Body of pancreas (tissue), 4 donors: ENCODE measurements around the gene TSPAN18. TPM values are rescaled to one million over a fixed set of nuclear protein-coding genes. Genes with fewer than 3 reads are reported as not detected.

Experiments
- ATAC-seq: fragments of 150-250 bp; one replicate; pipeline ENCODE4 v1.9.1; 2016
- DNase-seq, 4 donors: peaks; one replicate each; pipeline ENCODE4 v3.0.0-alpha.2; 2019
- H3K27ac ChIP-seq, 4 donors: fragments of 200-600 bp; sonication (generic); 1 replicate in 3 of 4; 2 replicates in 1 of 4; pipeline versions ENCODE4 v1.5.1 to v1.6.1; 2016 to 2019; ENCODE audit warnings: mild to moderate bottlenecking in 1 of 4, mixed read lengths in 1 of 4, moderate library complexity in 1 of 4
- H3K27me3 ChIP-seq, 2 donors: fragments of 200-600 bp; sonication (generic); one replicate each; pipeline ENCODE4 v1.6.0; 2016; ENCODE audit warnings: mild to moderate bottlenecking in 1 of 2
- H3K36me3 ChIP-seq, 2 donors: fragments of 200-600 bp; sonication (generic); replicated peaks in 1 of 2; 2 replicates each; pipeline ENCODE4 v1.5.1; 2016; ENCODE audit warnings: low read depth in 2 of 2; ENCODE audit not compliant: insufficient read depth in 1 of 2
- H3K4me1 ChIP-seq: fragments of 200-600 bp; sonication (generic); one replicate; pipeline ENCODE4 v1.6.0; 2016
- H3K4me3 ChIP-seq, 2 donors: fragments of 200-600 bp; sonication (generic); 1 replicate in 1 of 2; 2 replicates in 1 of 2; pipeline ENCODE4 v1.5.1; 2016 to 2019
- H3K9me3 ChIP-seq, 3 donors: fragments of 200-600 bp; sonication (generic); 1 replicate in 2 of 3; 2 replicates in 1 of 3; pipeline ENCODE4 v1.5.1; 2016
- CTCF ChIP-seq, 7 experiments: fragments of 450-650 bp in 4 of 7; fragments of 200-600 bp in 3 of 7; sonication (generic) in 3 of 7; IDR thresholded peaks; one replicate each; pipeline ENCODE4 v1.5.1; 2016 to 2019; ENCODE audit warnings: antibody characterized with exemption in 7 of 7
- POLR2A ChIP-seq, 3 donors: fragments of 450-650 bp; IDR thresholded peaks; one replicate each; pipeline ENCODE4 v1.6.1; 2016; ENCODE audit warnings: antibody characterized with exemption in 3 of 3, mild to moderate bottlenecking in 2 of 3
- WGBS, 2 donors: methylation state at CpG; one replicate each; pipeline ENCODE4 v1.1.5; 2017; 5-methylcytosine and 5-hydroxymethylcytosine counted together
- intact Hi-C: fragments of 100-400 bp; cut with DNase I; formaldehyde crosslinking; loops from one replicate; pipeline ENCODE4 v1.15.1; 2023
- total RNA-seq, 2 donors: library from RNA; depleted of rRNA; stranded (reverse); fragments of >200 nt; gene quantifications; one replicate each; pipeline ENCODE4 v1.1.0, GENCODE V29; 2016

Gene TSPAN18
- total RNA-seq, 2 donors from 2014 or later = 2.1 to 3.0 TPM

GRCh38 chr11:44709281-44709562 lies 17.5 kb upstream of the TSPAN18 start:
- no peak for ATAC-seq
- intact Hi-C loops = no loop called here
- H3K9me3 ChIP-seq = no peaks in the 10 kb centered on the region
- no peak overlapping the region for H3K4me3 ChIP-seq
- no peak overlapping the region for H3K27ac ChIP-seq
- no peaks in the 10 kb centered on the region for H3K27me3 ChIP-seq
- no peak for DNase-seq
- H3K4me1 ChIP-seq = no peaks in the 10 kb centered on the region
- H3K36me3 ChIP-seq = no peaks in the 10 kb centered on the region
- no peak for TF ChIP-seq POLR2A (IDR thresholded peaks at IDR 0.05)
- no peak for TF ChIP-seq CTCF (IDR thresholded peaks at IDR 0.05)
- WGBS, 2 donors = 49 to 75% methylated on average over 1 to 3 of the region's 3 CpGs

GRCh38 chr11:44709966-44710365 lies 16.8 kb upstream of the TSPAN18 start:
- Histone ChIP-seq H3K4me3 (no peak overlapping the region), H3K4me1 (no peaks in the 10 kb centered on the region), H3K27ac (no peak overlapping the region), H3K9me3 (no peaks in the 10 kb centered on the region), H3K27me3 (no peaks in the 10 kb centered on the region), H3K36me3 (no peaks in the 10 kb centered on the region)
- ATAC-seq = no peak
- TF ChIP-seq CTCF (IDR thresholded peaks at IDR 0.05) = no peak
- TF ChIP-seq POLR2A (IDR thresholded peaks at IDR 0.05) = no peak
- intact Hi-C loops = no loop called here
- WGBS, 2 donors = 54 to 62% methylated on average over 3 of the region's 3 CpGs
- DNase-seq = no peak

- Histone ChIP-seq H3K27ac (no peak overlapping the region), H3K4me3 (no peak overlapping the region), H3K9me3 (no peaks in the 10 kb centered on the region), H3K36me3 (no peaks in the 10 kb centered on the region), H3K4me1 (no peaks in the 10 kb centered on the region), H3K27me3 (no peaks in the 10 kb centered on the region)
- WGBS, 2 donors = 44 to 46% methylated on average over 6 of the region's 6 CpGs
- DNase-seq (no peak), ATAC-seq (no peak)
- intact Hi-C loops = no loop called here
- TF ChIP-seq POLR2A (IDR thresholded peaks at IDR 0.05) (no peak), CTCF (IDR thresholded peaks at IDR 0.05) (no peak)
Observed at GRCh38 chr11:44711113-44711786, 15.5 kb upstream of the TSPAN18 start.

- intact Hi-C loops = no loop called here
- 55% methylated on average over 11 to 16 of the region's 16 CpGs for WGBS, 2 donors
- no peaks in the 10 kb centered on the region for H3K36me3 ChIP-seq
- no peak for DNase-seq
- TF ChIP-seq CTCF (IDR thresholded peaks at IDR 0.05) (no peak), POLR2A (IDR thresholded peaks at IDR 0.05) (no peak)
- no peak overlapping the region for H3K27ac ChIP-seq
- no peak overlapping the region for H3K4me3 ChIP-seq
- no peaks in the 10 kb centered on the region for H3K4me1 ChIP-seq
- H3K27me3 ChIP-seq = no peaks in the 10 kb centered on the region
- no peak for ATAC-seq
- no peaks in the 10 kb centered on the region for H3K9me3 ChIP-seq
Observed at GRCh38 chr11:44711787-44712608, 14.8 kb upstream of the TSPAN18 start.
